Lung (tissue), 12 donors: ENCODE results near the gene TBX6. TPM values are rescaled to one million over a fixed set of nuclear protein-coding genes. Genes with fewer than 3 reads are reported as not detected.

Source experiments
- ATAC-seq: fragments of 200-7000 bp; cut with Tn5 transposase; one replicate; pipeline ENCODE4 v1.9.1; 2020; ENCODE audit warnings: moderate number of reproducible peaks; ENCODE audit not compliant: insufficient read depth, low FRiP score
- DNase-seq, 3 donors: peaks; one replicate each; pipeline ENCODE4 v3.0.0-alpha.2; 2013 to 2017
- H3K27ac ChIP-seq, 2 donors: one replicate each; pipeline ENCODE4 v1.5.1; 2013; ENCODE audit warnings: mild to moderate bottlenecking in 2 of 2, moderate library complexity in 2 of 2, control low read depth in 1 of 2, inconsistent platforms in 1 of 2, low read depth in 1 of 2, low read length in 1 of 2
- H3K27me3 ChIP-seq, 3 donors: one replicate each; pipeline ENCODE4 v1.5.1; 2013; ENCODE audit warnings: low read length in 2 of 3; ENCODE audit not compliant: control insufficient read depth in 3 of 3, insufficient read depth in 3 of 3
- H3K36me3 ChIP-seq, 4 donors: one replicate each; pipeline ENCODE4 v1.5.1; 2013; ENCODE audit warnings: low read length in 4 of 4, mild to moderate bottlenecking in 1 of 4, moderate library complexity in 1 of 4; ENCODE audit not compliant: control insufficient read depth in 4 of 4, insufficient read depth in 4 of 4
- H3K4me1 ChIP-seq, 5 donors: one replicate each; pipeline ENCODE4 v1.5.1; 2013; ENCODE audit warnings: low read length in 5 of 5, mild to moderate bottlenecking in 2 of 5, moderate library complexity in 1 of 5; ENCODE audit not compliant: control insufficient read depth in 5 of 5, insufficient read depth in 5 of 5
- H3K4me3 ChIP-seq: one replicate; pipeline ENCODE4 v1.5.1; 2013; ENCODE audit warnings: mild to moderate bottlenecking, control low read depth, moderate library complexity
- H3K9ac ChIP-seq, 2 donors: one replicate each; pipeline ENCODE4 v1.5.1; 2013; ENCODE audit warnings: low read length in 2 of 2, control low read depth in 1 of 2; ENCODE audit not compliant: insufficient read depth in 1 of 2
- H3K9me3 ChIP-seq, 4 donors: one replicate each; pipeline ENCODE4 v1.5.1; 2013; ENCODE audit warnings: low read length in 3 of 4, mild to moderate bottlenecking in 1 of 4, moderate library complexity in 1 of 4; ENCODE audit not compliant: control insufficient read depth in 4 of 4, insufficient read depth in 3 of 4
- WGBS, 2 donors: extraction: QIAGEN DNeasy Blood & Tissue Kit; methylation state at CpG; one replicate each; pipeline ENCODE4 v1.1.7; 2013; 5-methylcytosine and 5-hydroxymethylcytosine counted together
- polyA plus RNA-seq, 2 donors: library from polyadenylated mRNA; stranded (reverse); fragments of 200-250 nt; gene quantifications; one replicate each; pipeline ENCODE4 v1.2.1, GENCODE V29; 2013
- total RNA-seq, 2 donors: library from RNA; depleted of rRNA in 1 of 2; stranded (reverse); fragments of >200 nt in 1 of 2; gene quantifications; one replicate each; pipeline ENCODE4 v1.2.1, GENCODE V29; 2014 to 2021
- TF ChIP-seq, protein P1 (sequence below): IDR thresholded peaks from 2 replicates; pipeline ENCODE4 v1.5.1; 2012; ENCODE audit warnings: mild to moderate bottlenecking; ENCODE audit errors: control extremely low read depth, extremely low read depth
- donor health status: control.
- donor health status: control.
- donor health status: Bipolar disorder and iron deficiency.
- donor health status: healthy.
- donor health status: DM: yes; HTN: yes; CAD: no.

TBX6 gene
- total and polyA plus RNA-seq, 4 donors, result 0.60 to 1.7 (median 1.3) TPM

DNA sequence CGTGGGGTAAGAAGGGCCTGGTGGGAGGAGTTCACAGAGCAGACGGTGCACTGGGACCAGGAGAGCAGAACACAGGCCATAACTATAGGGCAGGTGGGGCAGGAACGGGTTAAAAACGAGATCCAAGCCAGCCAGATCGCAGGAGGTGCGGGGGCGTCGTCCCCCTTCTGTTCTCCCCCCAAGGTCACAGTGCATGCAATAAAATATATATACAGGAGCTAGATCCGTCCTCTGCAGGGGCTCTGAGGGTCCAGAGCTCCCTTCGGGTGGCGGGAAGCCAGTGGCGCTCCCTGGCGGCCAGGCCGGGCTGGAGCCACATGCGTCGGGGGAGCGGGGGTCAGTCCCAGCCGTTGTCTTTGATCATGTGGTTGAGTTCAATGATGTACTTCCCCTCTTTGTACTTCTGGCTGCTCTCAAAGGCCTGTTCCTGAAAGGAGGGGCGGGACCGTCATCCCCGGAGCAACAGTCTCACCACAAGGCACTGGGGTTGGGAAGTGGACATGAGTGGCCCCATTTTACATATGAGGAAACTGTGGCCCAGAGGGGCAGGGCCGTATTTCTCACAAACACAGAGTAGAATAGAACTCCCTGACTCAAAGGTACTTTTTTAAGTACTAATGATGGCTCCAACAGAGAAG, 768 bp upstream of the TBX6 start:
- ATAC-seq (peak; percentile 66), DNase-seq (peak; percentile 80 to 84 (median 83))
- Histone ChIP-seq H3K4me1 (peaks cover 0 to 36% (median 10%) of the 10 kb centered on the region in 5 donors), H3K27me3 (no peaks in the 10 kb centered on the region), H3K4me3 (peak overlapping the region; percentile 20), H3K9me3 (peaks cover 0 to 8% (median 3%) of the 10 kb centered on the region in 4 donors), H3K9ac (peak overlapping the region in 1 of 2 donors; percentile 55), H3K36me3 (peaks cover 0 to 12% (median 10%) of the 10 kb centered on the region in 4 donors), H3K27ac (peak overlapping the region; percentile 89 to 90)
- TF ChIP-seq, protein P1, sequence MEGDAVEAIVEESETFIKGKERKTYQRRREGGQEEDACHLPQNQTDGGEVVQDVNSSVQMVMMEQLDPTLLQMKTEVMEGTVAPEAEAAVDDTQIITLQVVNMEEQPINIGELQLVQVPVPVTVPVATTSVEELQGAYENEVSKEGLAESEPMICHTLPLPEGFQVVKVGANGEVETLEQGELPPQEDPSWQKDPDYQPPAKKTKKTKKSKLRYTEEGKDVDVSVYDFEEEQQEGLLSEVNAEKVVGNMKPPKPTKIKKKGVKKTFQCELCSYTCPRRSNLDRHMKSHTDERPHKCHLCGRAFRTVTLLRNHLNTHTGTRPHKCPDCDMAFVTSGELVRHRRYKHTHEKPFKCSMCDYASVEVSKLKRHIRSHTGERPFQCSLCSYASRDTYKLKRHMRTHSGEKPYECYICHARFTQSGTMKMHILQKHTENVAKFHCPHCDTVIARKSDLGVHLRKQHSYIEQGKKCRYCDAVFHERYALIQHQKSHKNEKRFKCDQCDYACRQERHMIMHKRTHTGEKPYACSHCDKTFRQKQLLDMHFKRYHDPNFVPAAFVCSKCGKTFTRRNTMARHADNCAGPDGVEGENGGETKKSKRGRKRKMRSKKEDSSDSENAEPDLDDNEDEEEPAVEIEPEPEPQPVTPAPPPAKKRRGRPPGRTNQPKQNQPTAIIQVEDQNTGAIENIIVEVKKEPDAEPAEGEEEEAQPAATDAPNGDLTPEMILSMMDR, result peak; percentile 38
- WGBS, 2 donors, result 1 to 2% methylated on average over 22 of the region's 22 CpGs

DNA sequence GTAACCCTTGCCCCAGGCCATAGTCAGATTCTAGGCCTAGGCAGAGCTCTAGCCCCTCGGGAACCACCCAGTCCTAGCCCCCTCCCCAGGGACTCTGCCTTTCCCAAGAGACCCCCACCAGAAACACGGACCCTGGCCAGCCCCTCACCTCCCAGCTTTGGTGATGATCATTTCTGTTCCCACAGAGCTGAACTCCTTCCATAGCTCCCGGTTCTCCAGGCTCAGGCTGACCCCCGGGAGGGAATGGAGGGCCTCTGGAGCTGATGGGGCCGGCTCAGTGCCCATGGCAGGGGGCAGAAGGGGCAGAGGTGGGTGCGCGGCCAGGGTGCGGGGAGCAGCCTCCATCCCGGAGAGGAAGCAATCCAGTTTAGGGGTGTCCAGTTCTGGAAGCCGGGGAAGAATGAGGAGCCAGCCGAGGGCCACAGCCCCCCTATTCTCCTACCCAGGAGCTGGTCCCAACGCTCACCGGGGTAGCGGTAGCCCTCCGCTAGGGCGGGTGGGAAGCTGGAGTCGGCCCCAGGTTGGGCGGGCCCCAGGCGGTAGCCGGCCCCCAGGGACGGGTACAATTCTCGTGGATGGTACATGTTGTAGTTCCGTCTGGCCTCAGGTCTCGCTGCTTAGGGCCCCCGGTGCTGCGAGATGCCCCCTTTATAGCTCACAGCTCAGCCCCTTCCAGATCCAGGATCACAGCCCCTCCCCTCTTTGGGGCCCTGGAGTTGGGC, 953 bp downstream of the TBX6 start:
- H3K27me3 ChIP-seq, result no peaks in the 10 kb centered on the region
- 77 to 80% methylated on average over 26 of the region's 26 CpGs for WGBS, 2 donors
- H3K36me3 ChIP-seq, result peaks cover 0 to 16% (median 12%) of the 10 kb centered on the region in 4 donors
- H3K4me1 ChIP-seq, result peaks cover 0 to 32% (median 10%) of the 10 kb centered on the region in 5 donors
- peaks cover 0 to 2% (median 0%) of the 10 kb centered on the region in 4 donors for H3K9me3 ChIP-seq
- DNase-seq (no peak), ATAC-seq (no peak)
- TF ChIP-seq, protein P1, result no peak
- H3K4me3 ChIP-seq, result no peak overlapping the region
- H3K27ac ChIP-seq, result no peak overlapping the region
- no peak overlapping the region for H3K9ac ChIP-seq

DNA sequence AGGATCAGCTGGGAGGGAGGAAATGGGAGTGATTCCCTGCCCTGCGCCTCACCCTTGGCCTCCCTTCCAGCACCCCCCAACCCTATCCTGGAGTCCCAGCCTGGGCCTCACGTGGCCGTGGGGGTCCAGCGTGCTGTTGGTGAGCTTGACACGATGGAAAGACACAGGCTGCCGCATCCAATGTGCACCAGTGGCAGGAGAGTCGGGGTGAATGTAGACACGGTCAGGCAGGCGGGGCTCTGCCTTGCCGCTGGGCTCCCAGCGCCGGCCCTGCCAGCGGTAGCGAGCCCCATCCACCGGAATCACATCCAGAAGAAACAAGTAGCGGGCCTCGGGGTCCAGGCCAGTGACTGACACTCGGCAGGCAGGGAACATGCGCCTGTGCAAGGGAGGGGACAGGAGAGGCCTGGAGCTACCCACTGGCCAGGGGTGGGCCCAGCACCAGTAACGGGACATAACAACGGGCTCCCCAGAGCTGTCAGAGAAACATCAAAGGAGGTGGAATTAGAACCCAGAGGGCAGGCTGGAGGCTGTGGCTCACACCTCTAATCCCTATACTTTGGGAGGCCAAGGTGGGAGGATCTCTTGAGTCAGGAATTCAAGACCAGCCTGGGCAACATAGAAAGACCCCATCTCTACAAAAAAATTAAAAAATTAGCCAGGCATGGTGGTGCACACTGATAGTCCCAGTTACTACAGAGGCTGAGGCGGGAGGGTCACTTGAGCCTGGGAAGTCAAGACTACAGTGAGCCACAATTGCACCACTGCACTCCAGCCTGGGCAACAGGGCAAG, 2.7 kb downstream of the TBX6 start:
- Histone ChIP-seq H3K4me3 (no peak overlapping the region), H3K27me3 (no peaks in the 10 kb centered on the region), H3K36me3 (peaks cover 6 to 26% (median 11%) of the 10 kb centered on the region in 4 donors), H3K27ac (no peak overlapping the region), H3K4me1 (peaks cover 0 to 17% (median 3%) of the 10 kb centered on the region in 5 donors), H3K9me3 (no peaks in the 10 kb centered on the region), H3K9ac (no peak overlapping the region)
- DNase-seq, result no peak
- TF ChIP-seq, protein P1, result no peak
- 84 to 95% methylated on average over 22 of the region's 22 CpGs for WGBS, 2 donors
- no peak for ATAC-seq
